GM12875 (cell line): ENCODE results near the gene FPR1.

Experiments used
- H3K4me3 ChIP-seq: one replicate; pipeline ENCODE4 v1.5.1; 2011; ENCODE audit warnings: low read depth, low read length, control low read depth
- TF ChIP-seq, protein P1 (sequence below): IDR thresholded peaks from 2 replicates; pipeline ENCODE4 v1.5.1; 2011; ENCODE audit warnings: low read depth, mild to moderate bottlenecking, control low read depth, inconsistent platforms, low read length, moderate library complexity, borderline replicate concordance; ENCODE audit not compliant: insufficient read depth

Gene FPR1

DNA sequence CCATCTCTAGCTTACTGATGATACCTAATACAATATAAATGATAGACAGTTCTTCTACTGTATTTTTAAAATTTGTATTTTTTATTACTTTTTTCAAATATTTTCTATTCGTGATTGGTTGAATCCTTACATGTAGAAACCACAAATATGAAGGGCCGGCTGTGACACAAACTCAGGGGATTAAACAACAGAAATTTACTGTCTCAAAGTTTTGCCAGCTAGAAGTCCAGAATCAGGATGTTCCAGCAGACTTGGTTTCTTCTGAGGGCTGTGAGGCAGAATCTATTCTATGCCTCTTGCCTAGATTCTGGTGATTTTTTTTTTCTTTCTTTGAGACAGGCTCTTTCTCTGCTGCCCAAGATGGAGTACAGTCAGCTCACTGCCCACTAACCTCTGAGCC lies 13.8 kb downstream of the FPR1 start:
- TF ChIP-seq, protein P1, sequence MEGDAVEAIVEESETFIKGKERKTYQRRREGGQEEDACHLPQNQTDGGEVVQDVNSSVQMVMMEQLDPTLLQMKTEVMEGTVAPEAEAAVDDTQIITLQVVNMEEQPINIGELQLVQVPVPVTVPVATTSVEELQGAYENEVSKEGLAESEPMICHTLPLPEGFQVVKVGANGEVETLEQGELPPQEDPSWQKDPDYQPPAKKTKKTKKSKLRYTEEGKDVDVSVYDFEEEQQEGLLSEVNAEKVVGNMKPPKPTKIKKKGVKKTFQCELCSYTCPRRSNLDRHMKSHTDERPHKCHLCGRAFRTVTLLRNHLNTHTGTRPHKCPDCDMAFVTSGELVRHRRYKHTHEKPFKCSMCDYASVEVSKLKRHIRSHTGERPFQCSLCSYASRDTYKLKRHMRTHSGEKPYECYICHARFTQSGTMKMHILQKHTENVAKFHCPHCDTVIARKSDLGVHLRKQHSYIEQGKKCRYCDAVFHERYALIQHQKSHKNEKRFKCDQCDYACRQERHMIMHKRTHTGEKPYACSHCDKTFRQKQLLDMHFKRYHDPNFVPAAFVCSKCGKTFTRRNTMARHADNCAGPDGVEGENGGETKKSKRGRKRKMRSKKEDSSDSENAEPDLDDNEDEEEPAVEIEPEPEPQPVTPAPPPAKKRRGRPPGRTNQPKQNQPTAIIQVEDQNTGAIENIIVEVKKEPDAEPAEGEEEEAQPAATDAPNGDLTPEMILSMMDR = no peak
- no peak overlapping the region for H3K4me3 ChIP-seq

- TF ChIP-seq, protein P1 = no peak
- no peak overlapping the region for H3K4me3 ChIP-seq
Observed at GRCh38 chr19:51737389-51737788, 14.3 kb downstream of the FPR1 start.

DNA sequence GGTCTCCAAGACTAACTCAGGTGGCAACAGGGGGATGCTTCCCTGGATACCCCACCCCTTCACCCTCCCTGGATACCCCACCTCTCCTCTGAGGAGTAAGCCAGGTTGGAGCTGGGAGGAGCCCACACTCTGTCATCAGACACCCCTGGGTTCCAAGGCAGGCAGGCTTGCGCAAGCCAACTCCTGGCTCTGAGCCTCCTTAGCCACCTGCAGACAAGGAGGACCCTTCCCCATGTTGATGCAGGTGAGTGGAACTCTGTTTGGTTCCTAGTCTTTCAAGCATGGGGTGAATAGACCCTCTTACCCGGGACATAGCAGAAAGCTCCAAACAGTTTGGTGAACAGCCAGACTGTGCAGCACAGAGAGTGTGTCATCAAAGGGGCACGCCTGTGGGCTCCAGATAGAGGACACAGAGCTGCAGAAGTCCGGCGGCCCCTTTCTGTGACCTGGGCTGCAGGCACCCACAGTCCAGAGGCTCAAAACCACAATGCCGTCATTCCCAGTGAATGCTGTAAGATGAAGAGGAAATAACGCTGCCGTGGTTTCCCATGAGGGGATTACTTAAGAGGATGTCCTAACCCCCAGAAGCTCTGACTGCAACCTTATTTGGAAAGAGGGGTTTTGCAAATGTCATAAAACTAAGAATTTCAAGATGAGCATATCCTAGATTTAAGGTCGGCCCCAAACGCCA lies 15.8 kb downstream of the FPR1 start:
- TF ChIP-seq, protein P1 = no peak
- no peak overlapping the region for H3K4me3 ChIP-seq

- no peak overlapping the region for H3K4me3 ChIP-seq
- TF ChIP-seq, protein P1 = no peak
Observed at GRCh38 chr19:51733742-51734522, 17.7 kb downstream of the FPR1 start.

DNA sequence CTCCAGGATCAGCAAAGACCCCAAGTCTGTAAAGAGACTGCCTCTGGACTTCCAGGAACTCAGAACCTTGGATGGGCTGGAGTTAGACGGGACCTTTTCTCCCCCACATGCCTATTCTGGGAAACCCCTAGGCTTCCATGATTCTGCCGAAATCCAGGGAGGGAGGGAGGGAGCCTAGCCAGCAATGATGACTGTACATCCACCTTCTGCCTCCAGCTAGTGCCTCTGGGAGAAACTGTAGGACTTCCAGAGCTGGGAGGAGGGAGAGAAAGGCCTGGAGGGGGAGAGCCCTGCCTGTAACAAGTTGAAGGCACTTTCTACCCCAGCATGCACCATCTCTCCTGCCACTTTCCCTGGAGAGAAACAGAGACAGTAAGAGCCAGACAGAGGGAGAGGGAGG lies 21.9 kb downstream of the FPR1 start:
- TF ChIP-seq, protein P1 = no peak
- H3K4me3 ChIP-seq = no peak overlapping the region

DNA sequence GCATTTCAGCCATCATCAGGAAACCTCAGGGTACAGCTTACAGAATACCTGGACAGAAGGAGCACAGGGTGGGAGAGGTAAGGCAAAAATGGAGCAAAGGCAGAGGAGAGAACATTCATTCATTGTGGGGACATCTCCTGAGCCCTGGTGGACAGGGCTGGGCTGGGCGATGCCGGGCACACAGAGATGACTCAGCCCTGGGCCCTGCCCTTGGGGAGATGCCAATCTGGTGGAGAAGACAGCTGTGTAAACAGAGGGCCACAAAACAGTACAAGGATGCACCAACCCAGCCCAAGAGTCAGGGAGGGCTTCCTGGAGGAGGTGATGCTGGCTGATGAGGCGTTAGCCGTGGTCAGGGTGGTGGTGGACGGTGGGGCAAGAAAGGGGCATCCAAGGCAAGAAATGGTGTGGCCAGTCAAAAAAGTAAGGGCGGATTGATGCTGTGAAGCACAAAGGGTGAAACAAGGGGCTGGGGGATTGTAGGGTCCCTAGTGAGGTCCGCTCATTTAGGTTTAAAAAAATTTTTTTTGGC lies 24.3 kb downstream of the FPR1 start:
- H3K4me3 ChIP-seq = no peak overlapping the region
- TF ChIP-seq, protein P1 = no peak
